HG02970 (cell line): ENCODE results near the gene KRTAP10-1.

Experiments used
- ATAC-seq: cut with Tn5 transposase; IDR thresholded peaks from one replicate; pipeline ENCODE4 v1.9.1; 2021; ENCODE audit warnings: mild to moderate bottlenecking, moderate library complexity, moderate number of reproducible peaks; ENCODE audit not compliant: unreplicated experiment, low FRiP score

The KRTAP10-1 gene

DNA sequence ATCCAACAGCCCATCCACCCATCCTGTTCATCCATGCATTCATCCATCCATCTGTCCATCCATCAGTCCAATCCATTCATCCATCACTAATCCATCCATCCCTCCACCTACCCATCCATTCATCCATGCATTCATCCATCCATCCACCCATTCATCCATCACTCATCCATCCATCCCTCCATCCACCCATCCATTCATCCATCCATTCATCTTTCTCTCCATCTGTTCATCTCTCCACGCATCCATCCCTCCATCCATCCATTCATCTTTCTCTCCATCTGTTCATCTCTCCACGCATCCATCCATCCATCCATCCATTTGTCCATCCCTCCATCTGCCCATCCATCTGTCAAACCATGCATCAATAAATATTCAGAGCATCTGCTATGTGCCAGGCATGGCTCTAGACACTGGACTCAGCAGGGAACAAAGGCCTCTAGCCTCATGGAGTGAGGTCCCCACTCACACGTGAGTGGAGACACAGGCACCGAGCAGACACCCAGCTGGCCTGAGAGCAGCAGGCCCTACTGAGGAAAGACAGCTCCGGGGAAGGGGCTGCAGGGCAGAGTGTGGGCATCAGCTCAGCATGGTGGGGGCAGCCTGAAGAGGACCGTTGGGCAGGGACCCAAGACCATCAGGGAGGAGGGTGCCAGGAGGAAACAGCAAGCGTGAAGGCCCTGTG, 9.6 kb downstream of the KRTAP10-1 start:
- ATAC-seq, result no peak

DNA sequence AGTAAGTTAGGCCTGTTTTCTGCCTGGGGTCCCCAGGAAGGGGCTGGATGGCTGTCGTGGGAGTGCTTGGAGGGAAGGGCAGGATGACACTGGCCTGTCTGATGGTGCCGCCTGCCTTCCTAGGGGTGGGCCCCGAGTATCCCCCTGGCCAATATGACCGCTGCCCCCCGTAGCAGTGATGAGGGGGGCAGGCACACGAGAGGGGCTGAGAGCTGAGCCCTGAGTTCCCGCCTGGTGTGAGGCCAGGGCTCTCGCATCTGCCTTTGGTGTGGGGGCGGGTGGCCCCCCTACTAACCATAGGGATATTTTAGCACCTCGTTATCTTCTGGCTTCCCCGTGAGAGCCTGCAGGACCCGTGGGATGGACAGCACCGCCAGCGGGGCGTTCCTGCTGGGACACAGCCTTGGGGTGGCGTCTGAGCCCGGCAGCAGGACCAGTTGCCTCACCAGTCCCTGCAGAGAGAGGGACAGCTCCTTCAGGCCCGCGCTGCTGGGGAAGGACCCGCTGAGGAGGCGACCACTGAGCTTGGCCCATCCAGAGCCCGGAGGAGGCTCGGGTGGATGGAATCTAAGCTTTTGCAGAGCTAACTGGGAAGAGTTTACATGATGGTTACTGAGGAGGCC, 10.4 kb downstream of the KRTAP10-1 start:
- ATAC-seq, result no peak

DNA sequence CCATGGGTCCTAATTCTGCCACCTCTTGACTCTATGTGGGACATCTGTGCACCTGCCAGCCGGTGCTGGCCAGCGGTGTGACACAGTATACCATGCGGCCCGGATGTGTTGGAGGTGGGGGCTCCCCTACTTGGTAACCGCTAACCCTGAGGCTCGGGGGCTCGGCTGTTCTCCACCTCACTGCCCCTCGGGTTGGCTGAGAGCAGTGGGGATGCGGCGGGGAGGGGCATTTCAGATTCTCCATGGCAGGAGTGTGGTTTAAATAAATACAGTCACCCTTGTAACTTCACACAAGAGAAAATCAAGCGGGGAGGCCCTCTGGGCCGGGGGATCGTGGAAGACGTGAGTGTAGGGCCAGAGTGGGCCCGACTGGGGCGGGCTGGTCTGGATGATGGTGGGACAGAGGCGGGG, 11.0 kb downstream of the KRTAP10-1 start:
- ATAC-seq, result no peak

DNA sequence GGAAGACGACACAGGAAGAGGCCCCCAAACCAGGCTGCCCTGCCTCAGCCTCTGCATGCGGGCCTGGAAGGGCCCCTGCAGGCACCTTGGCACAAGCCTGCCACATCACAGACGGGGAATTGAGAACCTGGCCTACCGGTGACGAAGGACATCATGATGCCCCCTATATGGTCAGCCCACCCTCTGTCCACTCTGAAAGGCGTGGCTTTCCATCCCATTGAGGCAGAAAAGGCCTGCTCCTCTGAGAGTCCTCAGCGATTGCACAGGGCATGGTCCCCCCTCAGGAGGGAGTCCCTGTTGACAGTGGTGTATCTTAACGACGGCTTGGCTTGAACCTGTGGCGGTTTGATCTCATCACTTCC, 11.4 kb downstream of the KRTAP10-1 start:
- ATAC-seq, result no peak

DNA sequence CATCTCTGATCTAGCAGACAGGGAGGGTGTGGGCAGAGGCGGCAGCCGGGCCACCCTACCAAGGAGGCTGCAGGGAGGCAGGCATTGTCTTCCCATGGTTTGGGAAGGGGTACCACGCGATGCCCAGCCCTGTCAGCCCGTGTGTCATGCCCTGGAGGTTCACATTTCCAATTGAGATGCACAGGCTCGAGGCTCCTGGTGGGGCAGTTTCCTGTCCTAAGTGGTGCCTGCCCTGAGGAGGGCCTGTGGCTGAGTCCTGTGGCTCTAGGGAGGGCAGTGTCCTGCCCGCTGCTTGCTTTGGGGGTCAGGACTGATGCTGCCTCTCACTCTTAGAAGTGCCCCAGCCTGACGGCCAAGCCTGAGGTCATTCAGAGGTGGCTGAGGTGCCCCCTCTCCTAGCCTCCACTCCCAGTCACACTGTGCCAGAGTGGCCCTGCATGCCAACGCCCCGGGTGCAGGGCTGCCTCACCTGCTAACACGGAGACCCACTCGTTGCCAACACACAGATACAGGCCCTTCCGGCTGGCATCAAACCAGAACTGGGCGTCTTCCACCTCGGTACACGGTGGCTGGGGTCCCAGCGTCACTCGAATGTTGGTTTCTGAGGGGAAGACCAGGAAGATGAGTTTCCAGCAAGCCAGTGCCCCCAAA, 11.9 kb downstream of the KRTAP10-1 start:
- no peak for ATAC-seq

DNA sequence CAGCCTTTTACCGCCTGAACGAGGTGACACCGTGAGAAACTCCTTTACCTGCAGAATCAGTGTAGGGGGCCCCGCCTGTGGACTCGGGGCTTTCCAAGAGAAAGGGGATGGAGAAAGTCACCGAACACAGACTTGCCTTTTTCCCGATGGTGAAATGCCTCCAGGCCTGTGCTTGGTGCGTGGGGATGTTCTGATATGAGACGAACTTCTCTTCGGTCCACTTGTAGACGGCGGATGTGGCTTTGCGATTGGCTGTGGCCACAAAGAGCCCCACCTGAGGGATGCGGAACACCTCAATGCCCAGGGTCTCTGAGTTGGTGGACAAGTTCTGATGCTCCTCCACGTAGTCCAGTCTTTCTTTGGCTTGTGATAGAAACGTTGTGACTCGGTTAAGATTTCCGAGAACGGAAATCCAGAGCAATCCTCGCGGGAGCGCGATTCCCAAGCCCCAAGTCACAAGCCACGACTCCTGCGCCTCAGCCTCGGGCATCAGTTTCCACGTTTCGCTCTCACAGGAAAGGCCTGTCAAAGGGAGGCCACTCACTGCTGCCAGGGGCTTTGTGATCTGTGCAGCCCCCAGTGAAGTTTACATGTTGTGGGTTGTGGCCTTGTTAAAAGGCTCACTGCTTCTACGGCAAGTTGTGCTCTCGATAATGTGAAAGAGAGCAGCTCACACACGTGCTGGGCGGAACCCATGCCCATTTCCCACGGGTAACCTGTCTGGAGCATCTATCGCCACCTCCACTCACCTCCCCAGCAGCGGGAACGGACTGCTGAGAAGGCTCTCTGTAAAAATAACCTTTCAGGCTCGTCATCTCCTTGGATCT, 12.6 kb downstream of the KRTAP10-1 start:
- ATAC-seq, result no peak

DNA sequence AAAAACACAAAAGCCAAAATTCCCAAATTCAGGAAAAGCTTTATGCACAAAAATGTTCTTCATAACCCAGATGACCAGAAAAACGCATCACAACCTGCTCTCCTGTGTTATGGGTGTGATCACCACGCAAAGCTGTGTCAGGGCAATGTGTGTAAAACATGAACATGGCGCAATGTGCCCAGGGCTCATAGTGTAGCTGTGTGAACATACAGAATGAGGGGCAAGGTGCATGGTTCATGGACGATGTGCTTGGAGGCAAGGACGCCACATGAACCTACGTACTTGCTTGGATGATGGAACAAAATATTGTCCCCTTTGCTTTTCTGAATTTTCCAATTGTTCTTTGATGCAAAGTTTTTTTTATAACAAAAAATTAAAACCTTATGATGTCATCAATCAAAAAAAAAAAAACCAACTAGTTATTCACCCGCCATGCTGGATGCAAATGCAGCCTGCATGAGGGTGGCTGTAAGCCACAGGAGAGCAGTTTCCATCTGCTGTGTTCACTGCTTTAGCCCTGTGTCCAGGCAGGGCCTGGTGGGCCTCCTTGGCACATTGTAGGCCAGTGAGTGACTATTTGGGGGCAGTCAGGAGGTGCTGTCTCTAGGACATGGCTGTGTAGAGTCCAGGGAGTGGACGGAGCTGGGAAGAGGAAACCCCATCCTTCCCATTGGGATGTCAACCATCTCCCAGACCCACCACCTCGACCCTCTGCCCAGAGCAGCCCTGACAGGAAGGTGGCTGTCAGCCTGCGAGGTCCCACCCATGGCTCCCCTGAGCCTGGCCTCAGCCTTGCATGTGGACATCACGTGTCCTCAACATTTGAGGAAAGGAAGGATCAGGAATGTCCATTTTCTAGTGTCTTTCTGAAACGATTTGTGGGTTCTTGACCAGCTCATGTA, 13.6 kb downstream of the KRTAP10-1 start:
- no peak for ATAC-seq

DNA sequence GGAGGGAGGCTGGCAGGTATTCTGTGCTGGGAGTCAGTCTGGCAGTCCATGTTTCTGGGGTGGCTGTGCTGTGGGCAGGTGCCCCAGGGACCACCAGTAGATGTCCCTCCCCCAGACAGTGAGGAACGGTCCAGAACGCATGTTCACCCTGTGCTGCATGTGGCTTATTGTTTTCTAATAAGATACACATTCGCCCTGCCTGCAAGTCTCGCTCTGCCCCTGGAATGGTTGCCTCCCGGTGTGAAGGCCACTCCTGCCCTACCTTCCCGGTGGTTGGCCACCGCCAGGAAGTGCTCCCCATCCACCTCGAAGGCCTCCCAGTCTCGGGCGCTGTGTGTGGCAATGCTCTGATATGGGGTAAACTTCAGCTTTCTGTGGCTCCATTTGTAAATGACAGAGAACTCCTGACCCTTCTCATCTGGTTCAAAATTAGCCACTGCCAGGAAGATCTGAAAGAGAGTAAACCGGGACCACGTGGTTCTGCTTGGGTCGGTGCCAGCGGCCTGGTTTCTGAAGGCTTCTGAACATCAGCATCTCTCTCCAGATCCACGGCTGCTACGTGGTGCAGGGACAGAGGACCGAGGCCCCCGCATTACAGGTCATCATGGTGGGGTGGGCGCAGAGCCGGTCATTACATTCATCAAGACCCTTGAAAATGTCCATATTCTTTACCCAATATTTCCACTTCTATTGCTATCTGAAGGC, 14.5 kb downstream of the KRTAP10-1 start:
- no peak for ATAC-seq

DNA sequence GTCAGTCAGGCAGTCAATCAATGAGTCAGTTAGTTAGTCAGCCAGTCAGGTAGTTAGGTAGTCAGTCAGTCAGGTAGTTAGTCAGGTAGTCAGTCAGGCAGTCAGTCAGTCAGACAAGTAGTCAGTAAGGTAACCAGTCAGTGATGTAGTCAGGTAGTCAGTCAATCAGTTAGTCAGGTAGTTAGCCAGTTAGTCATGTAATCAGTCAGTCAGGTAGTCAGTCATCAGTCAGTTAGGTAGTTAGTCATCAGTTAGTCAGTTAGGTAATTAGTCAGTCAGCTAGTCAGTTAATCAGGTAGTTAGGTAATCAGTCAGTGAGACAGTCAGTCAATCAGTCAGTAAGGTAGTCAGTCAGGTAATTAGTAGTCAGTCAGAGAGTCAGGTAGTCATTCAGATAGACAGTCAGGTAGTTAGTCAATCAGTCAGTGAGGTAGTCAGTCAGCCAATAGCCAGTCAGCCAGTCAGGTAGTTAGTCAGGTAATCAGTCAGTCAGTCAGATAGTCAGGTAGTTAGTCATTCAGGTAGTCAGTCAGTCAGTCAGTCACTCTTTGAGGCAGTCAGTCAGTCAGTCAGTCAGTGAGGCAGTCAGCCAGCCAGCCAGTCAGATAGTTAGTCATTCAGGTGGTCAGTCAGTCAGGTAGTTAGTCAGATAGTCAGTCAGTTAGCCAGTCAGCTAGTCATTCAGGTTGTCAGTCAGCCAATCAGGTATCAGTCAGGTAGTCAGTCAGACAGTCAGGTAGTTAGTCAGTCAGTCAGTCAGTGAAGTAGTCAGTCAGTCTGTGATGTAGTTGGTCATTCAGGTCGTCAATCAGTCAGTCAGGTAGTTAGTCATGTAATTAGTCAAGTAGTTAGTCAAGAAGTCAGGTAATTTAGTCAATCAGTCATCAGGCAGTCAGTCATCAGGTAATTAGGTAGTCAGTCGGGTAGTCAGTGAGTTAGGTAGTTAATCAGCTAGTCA, 15.3 kb downstream of the KRTAP10-1 start:
- no peak for ATAC-seq

DNA sequence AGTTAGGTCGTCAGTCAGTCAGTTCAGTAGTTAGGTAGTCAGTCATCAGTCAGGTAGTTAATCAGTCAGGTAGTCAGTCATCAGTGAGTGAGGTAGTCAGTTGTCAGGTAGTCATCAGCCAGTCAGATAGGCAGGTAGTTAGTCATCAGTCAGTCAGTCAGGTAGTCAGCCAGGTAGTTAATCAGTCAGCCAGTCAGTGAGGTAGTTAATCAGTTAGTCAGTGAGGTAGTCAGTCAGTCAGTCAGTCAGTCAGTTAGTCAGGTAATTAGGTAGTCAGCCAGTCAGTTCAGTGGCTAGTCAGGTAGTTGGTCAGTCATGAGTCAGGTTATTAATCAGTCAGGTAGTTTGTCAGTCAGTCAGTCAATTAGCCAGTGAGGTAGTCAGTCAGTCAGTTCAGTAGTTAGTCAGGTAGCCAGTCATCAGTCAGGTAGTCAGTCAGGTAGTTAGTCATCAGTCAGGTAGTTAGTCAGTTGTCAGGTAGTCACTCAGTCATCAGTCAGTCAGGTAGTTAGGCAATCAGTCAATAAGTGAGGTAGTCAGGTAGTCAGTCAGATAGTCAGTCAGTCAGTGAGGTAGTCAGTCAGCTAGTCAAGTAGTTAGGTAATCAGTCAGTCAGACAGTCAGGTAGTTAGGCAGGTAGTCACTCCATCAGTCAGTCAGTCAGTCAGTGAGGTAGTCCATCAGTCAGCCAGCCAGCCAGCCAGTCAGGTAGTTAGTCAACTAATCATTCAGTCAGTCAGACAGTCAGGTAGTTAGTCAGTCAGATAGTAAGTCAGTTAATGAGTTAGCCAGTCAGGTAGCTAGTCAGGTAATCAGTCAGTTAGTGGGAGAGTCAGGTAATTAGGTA, 16.2 kb downstream of the KRTAP10-1 start:
- ATAC-seq, result no peak

DNA sequence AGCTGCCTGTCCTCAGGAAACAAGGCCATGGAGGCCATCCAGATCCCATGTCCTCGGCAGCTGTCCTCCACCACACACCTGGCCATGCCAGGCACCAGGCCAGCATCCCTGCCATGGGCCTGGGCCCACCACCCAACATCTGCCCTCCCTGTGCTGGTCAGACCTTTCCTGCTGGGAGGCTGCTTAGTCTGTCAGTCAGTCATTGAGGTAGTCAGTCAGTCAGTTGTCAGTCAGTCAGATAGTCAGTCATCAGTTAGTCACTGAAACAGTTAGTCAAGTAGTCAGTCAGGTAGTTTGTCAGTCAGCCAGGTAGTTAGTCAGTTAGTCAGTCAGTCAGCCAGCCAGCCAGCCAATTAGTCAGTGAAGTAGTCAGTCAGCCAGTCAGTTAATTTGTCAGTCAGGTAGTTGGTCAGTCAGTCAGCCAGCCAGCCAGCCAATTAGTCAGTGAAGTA, 17.2 kb downstream of the KRTAP10-1 start:
- ATAC-seq, result no peak

DNA sequence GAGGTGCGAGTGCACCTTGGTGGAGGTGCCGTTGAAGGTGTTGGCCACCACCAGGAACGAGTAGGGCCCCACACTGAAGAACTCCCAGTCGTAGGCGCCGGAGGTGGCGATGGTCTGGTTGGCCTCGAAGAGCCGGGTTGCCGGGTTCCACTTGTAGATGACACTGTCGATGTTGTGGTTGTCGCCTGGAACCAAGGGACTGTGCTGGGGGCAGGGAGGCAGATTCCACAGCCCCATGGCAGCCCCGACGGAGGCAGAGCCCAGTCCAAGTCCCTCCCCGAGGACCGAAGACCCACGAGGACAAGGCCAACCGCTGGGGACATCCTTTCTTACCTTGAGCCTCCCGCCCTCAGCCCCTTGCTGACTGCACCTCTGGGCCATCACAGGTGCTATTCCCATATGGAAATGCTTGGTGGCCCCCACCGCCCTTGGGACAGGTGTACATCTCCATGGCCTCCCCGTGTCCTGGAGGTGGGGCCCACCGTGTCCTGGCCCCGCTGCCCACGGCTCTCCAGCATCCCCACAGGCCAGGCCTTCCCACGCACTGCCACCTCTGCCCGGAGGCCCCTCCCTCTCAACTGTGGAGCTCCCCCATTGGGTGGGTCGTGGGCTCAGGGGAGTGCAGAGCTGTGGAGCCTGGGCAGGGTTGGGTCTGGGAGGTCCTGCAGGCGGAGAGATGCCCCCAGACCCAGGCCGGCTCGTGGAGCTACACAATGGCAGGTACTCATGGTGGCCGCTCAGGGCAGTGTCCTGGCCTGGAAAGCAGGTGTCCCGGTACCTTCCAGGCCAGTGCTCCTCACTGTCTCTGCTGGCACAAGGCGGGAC, 17.9 kb downstream of the KRTAP10-1 start:
- no peak for ATAC-seq

DNA sequence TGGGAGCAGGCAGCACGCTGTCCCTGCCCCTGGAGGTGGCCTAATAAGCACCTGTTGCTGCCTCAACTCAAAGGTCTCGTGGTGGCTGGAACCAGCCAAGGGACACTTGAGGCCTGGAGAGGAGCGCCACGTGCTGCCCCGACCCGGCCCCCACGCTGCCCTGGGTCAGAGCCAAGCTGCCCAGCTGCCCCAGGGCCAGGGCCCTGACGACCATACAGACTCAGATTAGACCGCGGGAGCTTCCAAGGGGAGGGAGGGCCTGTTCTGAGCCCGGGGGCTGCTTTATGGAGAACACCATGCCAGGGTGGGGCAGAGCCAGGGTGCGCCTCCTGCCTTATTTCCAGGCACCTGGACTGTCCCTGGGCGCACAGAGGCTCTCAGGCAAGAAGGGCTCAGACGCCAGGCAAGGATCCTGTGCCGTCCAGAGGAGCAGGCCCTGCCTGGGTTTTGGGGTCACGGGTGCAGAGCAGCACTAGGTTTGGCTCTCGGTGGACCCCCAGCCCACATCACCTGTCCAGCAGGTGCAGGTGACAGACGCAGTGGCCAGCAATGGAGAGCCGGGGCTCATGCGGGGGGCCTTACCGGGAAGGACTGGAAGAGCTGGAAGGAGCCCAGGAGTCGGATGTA, 18.6 kb downstream of the KRTAP10-1 start:
- no peak for ATAC-seq

DNA sequence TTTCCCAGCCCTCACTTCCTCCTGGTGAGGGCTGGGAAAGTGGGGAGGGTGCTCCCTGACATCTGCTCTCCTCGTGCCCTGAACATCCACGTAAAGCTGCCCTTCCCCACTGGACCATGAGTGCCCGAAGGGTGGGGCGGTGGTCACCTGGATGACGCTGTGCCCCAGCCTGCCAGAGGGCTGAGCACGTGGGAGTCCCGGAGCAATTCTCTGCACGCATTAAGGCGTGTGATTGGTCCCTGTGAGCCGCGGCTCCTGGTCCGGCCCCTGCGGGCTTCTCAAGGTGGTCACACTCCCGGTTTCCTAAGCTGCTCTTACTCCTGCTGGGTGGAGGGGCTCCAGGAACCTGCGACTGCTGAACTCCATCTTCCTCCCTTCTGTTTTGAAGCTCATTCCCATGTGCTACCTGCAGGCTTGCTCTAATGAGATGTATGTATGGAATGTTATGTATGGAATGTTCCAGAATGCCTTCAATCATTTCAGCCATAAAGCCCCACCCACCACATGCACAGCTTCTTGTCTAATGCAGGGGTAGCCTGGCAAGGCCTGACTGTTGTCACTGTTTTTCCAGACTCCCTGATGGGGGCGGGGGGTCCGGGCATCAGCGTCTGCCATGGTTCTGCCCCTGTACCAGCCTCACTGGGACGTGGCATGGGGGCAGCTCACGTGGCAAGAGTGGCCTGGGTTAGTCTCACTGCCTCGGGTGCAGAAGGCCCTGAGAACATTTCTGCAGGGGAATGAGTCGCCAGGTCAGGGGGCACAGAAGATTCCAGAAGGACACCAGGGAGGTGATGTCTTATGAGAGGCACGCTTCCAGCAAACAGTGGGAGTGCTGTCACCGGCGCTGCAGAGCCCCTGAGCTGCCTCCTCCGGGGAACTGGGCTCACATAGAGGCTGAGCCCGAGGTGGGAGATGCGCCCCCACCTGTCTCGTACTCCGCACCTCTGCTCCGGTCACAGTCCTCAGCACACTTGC, 19.4 kb downstream of the KRTAP10-1 start:
- ATAC-seq, result no peak
